NT2/D1 (cell line): Measurements from ENCODE around the gene TSC22D1.

Experiments
- DNase-seq: peaks from one replicate; pipeline ENCODE4 v3.0.0-alpha.2; 2011; ENCODE audit warnings: low read depth, low spot score
- H3K27me3 ChIP-seq: 2 replicates; pipeline ENCODE4 v1.6.0; 2011; ENCODE audit warnings: mild to moderate bottlenecking; ENCODE audit not compliant: insufficient read length, insufficient read depth
- H3K36me3 ChIP-seq: 2 replicates; pipeline ENCODE4 v1.6.1; 2011; ENCODE audit warnings: mild to moderate bottlenecking, low read length, mixed read lengths; ENCODE audit not compliant: insufficient read depth, insufficient read length
- H3K4me1 ChIP-seq: 2 replicates; pipeline ENCODE4 v1.5.1; 2011; ENCODE audit not compliant: insufficient read depth, insufficient read length
- H3K4me3 ChIP-seq: 2 replicates; pipeline ENCODE4 v1.5.1; 2011; ENCODE audit warnings: low read depth; ENCODE audit not compliant: insufficient read length
- H3K9ac ChIP-seq: 2 replicates; pipeline ENCODE4 v1.6.0; 2011; ENCODE audit warnings: low read depth; ENCODE audit not compliant: insufficient read length
- H3K9me3 ChIP-seq: 2 replicates; pipeline ENCODE4 v1.5.1; 2011; ENCODE audit warnings: mild to moderate bottlenecking, low read length; ENCODE audit not compliant: insufficient read depth
- SUZ12 ChIP-seq: IDR thresholded peaks from 2 replicates; pipeline ENCODE4 v1.6.1; 2011; ENCODE audit not compliant: insufficient read length, insufficient read depth; ENCODE audit errors: extremely low read depth
- YY1 ChIP-seq: IDR thresholded peaks from 2 replicates; pipeline ENCODE4 v1.6.1; 2011; ENCODE audit not compliant: insufficient read length, insufficient read depth
- ZNF274 ChIP-seq: IDR thresholded peaks from 2 replicates; pipeline ENCODE4 v1.6.1; 2011; ENCODE audit warnings: mild to moderate bottlenecking, low read depth, low read length

Gene TSC22D1

DNA sequence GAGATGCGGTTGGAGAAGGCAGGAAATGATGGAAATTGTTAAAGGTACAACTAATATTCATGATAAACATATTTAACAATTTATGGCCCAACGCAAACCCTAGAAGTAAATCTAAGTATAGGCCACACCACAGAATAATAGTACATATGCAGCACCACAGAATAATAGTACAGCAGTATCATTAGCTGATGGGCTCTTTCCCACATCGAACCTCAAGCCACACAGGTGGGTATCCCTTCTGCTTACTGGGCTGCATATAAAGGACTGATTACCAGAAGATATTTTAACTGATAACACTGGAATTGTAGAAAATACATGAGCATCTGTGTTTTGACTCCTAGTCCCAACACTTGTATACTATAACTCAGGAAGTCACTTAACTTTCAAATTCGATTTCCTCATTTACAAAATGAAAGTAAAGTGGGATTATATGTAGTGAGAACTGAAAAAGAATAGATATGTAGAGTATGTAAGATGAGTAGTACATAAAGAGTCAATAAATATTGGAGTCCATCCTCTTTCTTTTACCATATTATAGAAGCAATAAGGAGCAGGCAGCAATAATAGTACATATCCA is 91.5 kb downstream of the TSC22D1 start:
- TF ChIP-seq YY1 (no peak), ZNF274 (no peak), SUZ12 (no peak)
- Histone ChIP-seq H3K9ac (no peak overlapping the region), H3K36me3 (no peaks in the 10 kb centered on the region), H3K4me3 (no peak overlapping the region), H3K27me3 (no peaks in the 10 kb centered on the region), H3K9me3 (no peaks in the 10 kb centered on the region), H3K4me1 (no peaks in the 10 kb centered on the region)
- DNase-seq: no peak

DNA sequence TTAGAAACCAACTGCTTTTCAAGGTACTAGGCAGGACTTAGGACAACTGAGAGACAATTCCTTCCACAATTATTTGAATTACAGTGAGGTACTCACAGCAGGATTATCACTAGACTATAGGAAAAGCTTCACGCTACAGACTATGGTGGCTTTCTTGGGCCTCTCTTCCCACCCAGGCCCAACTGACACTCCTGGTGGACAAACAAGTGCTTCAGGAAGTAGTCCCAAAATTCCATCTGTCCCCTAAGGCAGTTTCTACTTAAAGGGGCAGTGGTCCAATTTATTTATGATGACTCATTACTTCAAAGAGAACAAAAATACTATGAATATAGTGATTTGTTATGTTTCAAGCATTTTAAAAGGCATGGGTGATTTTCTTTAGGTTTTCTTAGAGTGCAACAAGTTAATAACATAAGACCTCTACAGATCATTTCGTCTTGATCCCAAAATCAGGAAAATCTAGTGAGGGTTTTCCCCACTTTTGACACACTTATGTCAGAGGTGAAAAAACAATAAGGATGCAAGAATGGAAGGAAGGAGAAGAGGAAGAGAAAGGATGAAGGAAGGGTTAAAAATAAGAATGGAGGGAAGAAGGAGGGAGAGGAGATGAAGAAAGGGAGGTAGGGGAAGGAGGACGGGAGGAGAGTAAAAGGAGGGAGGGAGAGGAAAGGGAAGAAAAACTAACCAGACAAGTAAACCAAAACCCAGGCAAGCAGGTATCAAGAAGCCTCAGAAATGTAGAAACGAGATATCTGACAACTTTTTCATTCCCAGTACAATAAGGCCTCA is 101.8 kb downstream of the TSC22D1 start:
- H3K27me3 ChIP-seq: no peaks in the 10 kb centered on the region
- TF ChIP-seq SUZ12: no peak
- TF ChIP-seq YY1: no peak
- TF ChIP-seq ZNF274: no peak

DNA sequence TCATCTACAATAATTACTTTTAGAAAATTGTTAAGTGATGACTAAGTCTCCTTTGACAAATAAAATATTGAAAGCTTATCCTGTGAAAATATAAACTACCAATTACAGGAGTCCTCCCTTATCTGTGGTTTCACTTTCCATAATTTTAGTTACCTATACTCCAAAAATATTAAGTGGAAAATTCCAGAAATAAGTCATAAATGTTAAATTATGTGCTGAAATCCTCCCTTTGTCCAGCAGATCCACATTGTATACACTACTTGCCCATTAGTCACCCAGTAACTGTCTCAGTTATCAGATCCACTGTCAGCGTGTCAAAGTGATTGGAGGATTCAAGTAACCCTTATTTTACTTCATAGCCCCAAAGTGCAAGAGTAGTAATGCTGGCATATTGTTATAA is 104.4 kb downstream of the TSC22D1 start:
- Histone ChIP-seq H3K9ac (no peak overlapping the region), H3K9me3 (no peaks in the 10 kb centered on the region), H3K27me3 (no peaks in the 10 kb centered on the region), H3K4me3 (no peak overlapping the region), H3K36me3 (no peaks in the 10 kb centered on the region), H3K4me1 (no peaks in the 10 kb centered on the region)
- TF ChIP-seq ZNF274: no peak
- no peak for TF ChIP-seq SUZ12
- no peak for TF ChIP-seq YY1
- DNase-seq: no peak

More for the DNA sequence above, 101.8 kb downstream of the TSC22D1 start:
- H3K9me3 ChIP-seq: no peaks in the 10 kb centered on the region
- H3K9ac ChIP-seq: no peak overlapping the region
- H3K4me1 ChIP-seq: no peaks in the 10 kb centered on the region
- no peaks in the 10 kb centered on the region for H3K36me3 ChIP-seq
- no peak overlapping the region for H3K4me3 ChIP-seq
- DNase-seq: no peak

DNA sequence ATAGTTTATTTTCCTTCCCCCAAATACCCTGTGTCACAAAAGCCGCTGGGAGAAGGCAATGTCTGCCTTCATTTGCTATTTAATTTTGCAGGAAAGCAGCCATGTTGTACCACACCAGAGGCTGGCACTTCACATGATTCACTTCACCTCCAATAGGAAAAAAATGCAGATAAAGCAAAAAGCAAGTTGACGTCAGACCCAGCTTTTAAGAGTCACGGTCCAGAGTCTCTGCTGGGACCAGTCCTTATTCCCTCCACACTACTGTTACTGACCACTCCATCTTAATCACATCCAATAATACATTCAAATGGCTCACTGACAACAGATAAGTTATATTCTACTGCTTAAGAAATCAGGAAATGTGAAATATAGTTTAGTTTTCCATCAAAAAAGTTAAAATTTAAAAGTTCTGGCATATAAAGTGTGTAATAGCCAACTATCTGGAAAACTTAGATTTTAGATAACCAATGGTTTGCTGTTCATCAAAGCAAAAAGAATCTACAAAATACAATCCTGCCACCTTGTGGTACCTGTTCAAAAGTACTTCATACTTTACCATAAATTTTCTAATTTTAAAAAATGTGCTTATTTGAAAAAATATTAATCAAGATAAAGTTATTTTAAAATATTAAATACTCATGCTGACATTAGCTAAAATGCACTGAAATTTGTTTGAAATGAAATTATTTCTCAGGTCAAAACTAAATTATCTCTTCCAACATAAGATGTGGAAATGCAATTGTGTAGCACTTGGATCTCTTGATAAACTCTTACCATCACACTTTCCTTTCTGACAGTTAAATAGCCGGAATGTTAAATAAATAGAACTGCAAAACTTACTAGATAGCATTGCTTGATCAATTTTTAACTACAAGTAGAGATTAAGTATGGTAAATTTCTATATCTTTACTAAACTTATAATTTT is 105.2 kb downstream of the TSC22D1 start:
- no peak overlapping the region for H3K4me3 ChIP-seq
- H3K36me3 ChIP-seq: no peaks in the 10 kb centered on the region
- no peak for TF ChIP-seq YY1
- no peaks in the 10 kb centered on the region for H3K4me1 ChIP-seq
- H3K27me3 ChIP-seq: no peaks in the 10 kb centered on the region
- no peak for DNase-seq
- H3K9me3 ChIP-seq: no peaks in the 10 kb centered on the region
- no peak overlapping the region for H3K9ac ChIP-seq

DNA sequence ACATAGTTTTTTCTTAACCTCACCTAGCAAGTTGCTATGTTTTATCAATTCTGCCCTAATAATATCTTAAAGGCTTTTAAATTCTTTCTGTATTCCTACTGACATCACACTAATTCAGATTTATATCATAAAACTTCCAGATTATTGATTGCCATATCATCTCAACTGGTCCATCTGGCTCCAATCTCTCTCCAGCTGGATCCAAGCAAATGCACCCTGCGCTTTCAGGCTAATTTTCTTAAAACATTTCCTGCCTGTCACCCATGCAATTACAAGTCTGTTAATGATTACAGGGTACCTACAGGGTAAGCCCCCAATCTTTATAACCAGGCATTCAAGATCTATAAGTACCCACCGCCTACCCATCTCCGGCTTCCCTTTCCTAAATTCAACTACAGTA is 107.3 kb downstream of the TSC22D1 start:
- DNase-seq: no peak
- Histone ChIP-seq H3K9me3 (no peaks in the 10 kb centered on the region), H3K4me3 (no peak overlapping the region), H3K36me3 (no peaks in the 10 kb centered on the region), H3K4me1 (no peaks in the 10 kb centered on the region), H3K27me3 (no peaks in the 10 kb centered on the region), H3K9ac (no peak overlapping the region)
- no peak for TF ChIP-seq SUZ12
- TF ChIP-seq YY1: no peak
- TF ChIP-seq ZNF274: no peak

DNA sequence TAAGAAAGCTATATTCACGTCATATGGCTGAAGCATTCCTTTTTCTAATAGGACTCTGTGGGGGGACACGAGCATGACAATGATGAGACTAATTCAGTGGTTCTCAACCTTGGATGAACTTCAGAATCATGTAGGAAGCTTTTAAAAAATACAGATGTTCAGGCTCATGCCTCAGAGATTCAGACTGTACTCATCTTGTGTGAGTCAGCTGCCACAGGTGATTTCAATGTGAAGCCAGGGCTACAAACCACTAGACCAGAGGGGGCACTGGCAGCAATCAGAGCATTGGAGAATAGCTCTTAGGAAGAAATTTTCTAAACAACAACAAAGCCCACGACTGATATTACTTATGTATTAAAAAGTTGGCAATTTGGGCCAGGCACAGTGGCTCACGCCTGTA is 110.8 kb downstream of the TSC22D1 start:
- no peak for TF ChIP-seq SUZ12
- no peak for TF ChIP-seq YY1
- TF ChIP-seq ZNF274: no peak
- no peaks in the 10 kb centered on the region for H3K36me3 ChIP-seq
- H3K27me3 ChIP-seq: no peaks in the 10 kb centered on the region
- DNase-seq: no peak
- H3K9me3 ChIP-seq: no peaks in the 10 kb centered on the region
- H3K4me3 ChIP-seq: no peak overlapping the region
- H3K4me1 ChIP-seq: no peaks in the 10 kb centered on the region
- no peak overlapping the region for H3K9ac ChIP-seq

DNA sequence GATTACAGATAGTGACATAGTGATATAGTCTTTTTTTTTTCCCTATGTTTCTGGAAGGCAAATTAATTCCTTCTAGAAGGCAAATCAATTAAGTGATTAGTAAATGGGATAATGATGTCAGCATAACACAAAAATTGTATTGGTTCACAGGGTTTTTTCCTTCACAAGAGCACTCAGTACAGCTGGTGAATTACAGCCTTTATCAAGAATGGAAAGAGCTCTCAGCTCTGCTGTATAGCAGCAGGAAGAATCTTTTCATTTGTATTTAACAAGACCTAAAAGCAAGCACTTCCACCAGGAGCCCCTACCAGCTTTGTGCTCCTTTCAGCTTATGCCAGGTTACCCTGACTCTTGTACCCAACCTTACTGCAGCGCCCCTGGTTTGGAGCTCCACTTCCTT is 111.7 kb downstream of the TSC22D1 start:
- Histone ChIP-seq H3K9ac (no peak overlapping the region), H3K4me1 (no peaks in the 10 kb centered on the region), H3K27me3 (no peaks in the 10 kb centered on the region), H3K36me3 (no peaks in the 10 kb centered on the region), H3K4me3 (no peak overlapping the region), H3K9me3 (peaks cover 3% of the 10 kb centered on the region; the same call in 1 of the 2 replicates)
- DNase-seq: no peak
- TF ChIP-seq SUZ12 (no peak), YY1 (no peak), ZNF274 (no peak)
